DMS53 treated with DMSO at 0.1 percent for 48 hours (cell line): ENCODE results near the gene SSBP3.
"Not testable (repeated sequence)": the region's sequence is repeated elsewhere in the genome, so short reads cannot be mapped to it uniquely, and the experiment has no call there.

Source experiments
- DNase-seq: peaks from one replicate; lab custom pipeline; 2025; ENCODE audit not compliant: unreplicated experiment; lab: John Stamatoyannopoulos, UW

SSBP3 gene

GRCh38 chr1:54406339-54407153 lies at the start of gene SSBP3:
Gene SSBP3 (minus strand): TSS chr1:54406394.
- peak; percentile 98 for DNase-seq

DNA sequence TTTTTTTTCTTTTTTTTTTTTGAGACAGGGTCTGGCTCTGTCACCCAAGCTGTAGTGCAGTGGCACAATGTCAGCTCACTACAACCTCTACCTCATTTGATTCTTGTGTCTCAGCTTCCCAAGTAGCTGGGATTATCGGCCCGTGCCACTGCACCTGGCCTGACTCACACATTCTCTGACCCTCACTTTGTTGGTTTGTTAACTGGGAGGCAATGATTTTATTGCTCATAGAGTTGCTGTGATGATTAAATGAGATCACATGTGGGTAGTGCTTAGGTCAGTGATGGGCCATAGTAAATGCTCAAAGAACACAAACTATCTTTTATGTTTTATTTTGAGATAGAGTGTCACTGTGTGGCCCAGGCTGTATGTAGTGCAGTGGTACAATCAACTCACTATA lies 47.3 kb upstream of the SSBP3 start:
- no peak for DNase-seq

GRCh38 chr1:54453022-54453421 lies 46.8 kb upstream of the SSBP3 start:
- no peak for DNase-seq

DNA sequence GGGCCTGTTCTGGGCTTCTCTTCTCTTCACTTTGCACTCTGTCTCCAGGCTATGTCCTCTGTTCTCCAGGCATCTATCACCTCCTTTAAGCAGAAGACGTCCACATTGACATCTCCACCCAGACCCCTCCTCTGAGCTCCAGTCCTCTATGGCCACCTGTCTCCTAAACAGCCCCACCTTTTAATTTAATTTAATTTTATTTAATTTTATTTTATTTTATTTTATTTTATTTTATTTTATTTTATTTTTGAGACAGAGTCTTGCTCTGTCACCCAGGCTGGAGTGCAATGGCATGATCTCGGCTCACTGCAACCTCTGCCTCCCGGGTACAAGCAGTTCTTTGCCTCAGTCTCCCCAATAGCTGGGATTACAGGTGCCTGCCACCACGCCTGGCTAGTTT lies 43.2 kb upstream of the SSBP3 start:
- DNase-seq, result not testable (repeated sequence)

DNA sequence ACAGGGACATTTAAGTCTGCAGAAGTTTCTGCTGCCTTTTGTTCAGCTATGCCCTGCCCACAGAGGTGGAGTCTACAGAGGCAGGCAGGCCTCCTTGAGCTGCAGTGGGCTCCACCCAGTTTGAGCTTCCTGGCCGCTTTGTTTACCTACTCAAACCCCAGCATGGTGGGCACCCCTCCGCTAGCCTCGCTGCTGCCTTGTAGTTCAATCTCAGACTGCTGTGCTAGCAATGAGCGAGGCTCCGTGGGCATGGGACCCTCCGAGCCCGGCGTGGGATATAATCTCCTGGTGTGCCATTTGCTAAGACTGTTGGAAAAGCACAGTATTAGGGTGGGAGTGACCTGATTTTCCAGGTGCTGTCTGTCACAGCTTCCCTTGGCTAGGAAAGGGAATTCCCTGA lies 42.6 kb upstream of the SSBP3 start:
- DNase-seq, result not testable (repeated sequence)

DNA sequence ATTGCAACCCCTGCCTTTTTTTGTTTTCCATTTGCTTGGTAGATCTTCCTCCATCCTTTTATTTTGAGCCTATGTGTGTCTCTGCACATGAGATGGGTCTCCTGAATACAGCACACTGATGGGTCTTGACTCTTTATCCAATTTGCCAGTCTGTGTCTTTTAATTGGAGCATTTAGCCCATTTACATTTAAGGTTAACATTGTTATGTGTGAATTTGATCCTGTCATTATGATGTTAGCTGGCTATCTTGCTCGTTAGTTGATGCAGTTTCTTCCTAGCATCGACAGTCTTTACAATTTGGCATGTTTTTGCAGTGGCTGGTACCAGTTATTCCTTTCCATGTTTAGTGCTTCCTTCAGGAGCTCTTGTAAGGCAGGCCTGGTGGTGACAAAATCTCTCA lies 40.9 kb upstream of the SSBP3 start:
- not testable (repeated sequence) for DNase-seq

- no peak for DNase-seq
These were observed 36.0 kb upstream of the SSBP3 start for GRCh38 chr1:54442185-54442584.

DNA sequence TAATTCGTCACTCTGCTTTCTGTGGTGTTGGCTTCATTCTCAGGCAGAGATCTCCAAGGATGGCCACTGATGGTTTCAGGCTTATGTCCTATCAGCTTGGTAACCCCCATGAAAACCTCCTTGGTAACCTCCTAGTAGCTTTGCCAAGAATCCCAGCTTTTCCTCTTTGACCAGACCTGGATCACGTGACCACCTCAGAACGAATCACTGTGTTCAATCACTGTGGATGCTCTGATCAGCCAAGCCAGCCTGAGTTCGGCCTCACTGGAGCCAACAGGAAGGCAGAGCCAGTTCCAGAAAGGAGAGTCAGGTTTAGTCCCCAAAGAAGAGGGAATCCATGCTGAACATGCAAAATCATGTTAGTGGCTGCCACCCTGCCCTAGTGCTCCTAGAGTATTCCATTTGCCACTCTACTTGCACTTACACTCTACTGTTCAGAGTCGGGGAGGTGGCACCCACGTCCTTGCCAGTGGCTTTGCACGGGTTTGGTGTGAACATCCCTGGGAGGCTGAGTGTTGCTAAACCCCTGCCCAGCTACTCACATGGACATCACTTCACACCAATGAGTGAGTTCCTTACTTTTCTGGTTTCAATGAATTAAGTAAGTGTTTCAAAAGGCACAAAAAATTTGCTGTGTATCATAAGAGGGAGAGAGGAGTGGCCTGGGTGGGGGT lies 33.5 kb upstream of the SSBP3 start:
- no peak for DNase-seq

GRCh38 chr1:54437783-54438182 lies 31.6 kb upstream of the SSBP3 start:
- DNase-seq, result no peak

DNA sequence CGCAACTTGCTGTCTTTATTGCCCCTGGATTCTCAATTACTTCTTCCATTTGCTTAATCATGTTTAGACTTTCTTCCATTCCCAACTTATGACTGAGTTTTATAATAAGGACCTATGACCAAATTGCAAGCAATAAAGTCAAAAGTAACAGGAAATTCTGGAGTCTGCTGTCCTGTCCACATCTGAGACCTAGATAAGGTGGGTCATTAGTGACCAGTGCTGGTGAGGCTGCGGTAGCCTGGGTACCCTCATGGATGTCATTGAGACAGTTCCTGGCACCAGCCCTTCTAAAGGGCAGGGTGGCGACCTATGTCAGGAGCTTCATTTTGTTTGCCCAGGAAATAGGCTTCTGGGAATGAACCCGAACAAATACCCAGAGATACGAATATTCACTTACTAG lies 30.6 kb upstream of the SSBP3 start:
- DNase-seq, result no peak

GRCh38 chr1:54429838-54430237 lies 23.6 kb upstream of the SSBP3 start:
- DNase-seq, result no peak

DNA sequence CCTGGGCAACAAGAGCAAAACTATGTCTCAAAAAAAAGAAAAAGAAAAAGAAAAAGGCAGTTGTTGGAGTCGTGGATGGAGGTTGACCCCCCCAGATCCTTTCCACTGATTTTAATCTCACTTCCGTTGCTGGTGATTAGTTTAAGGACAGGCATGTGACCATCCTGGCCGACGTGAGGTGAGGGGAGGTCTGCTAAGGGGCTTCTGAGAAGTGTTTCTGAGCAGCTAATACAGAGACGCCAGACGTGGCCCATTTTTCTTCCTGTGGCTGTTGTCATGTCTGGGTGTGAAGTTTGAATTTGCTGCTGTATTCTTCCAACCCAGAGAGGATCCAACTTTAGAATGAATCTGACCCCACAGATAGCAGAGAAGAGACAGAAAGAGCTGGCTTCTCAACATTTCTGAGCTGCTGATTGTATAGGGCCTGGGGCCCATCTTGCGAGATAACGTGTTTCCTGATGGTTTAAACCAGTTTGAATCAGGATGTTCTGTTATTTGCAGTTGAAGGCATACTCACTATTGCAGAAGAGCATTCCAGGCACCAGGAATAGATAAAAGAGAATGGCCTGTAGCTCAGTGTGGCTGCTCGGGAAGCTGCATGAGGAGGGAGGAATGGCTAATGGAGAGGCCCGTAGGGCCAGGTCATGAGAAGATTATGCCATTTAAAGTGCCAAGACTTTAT lies 22.8 kb upstream of the SSBP3 start:
- no peak for DNase-seq

GRCh38 chr1:54425152-54425584 lies 19.0 kb upstream of the SSBP3 start:
- DNase-seq, result no peak

DNA sequence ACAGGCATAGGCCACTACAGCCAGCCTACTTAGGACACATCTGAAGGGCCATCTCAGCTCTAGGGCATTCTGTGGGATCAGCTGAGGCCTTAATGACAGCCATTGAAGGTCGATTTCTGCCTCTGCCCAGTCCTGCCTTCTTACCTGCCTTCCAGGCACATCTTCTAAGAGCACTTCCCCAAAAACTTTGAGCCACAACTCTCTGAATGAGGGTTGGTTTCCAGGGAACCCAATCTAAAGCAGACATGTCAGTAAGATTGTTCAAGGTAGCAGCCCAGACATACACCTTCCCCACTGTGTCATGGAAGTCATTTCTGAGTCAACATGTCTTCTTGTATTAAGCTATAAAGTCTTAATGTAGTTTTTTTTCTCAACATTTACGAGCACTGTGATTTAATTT lies 18.2 kb upstream of the SSBP3 start:
- no peak for DNase-seq

- no peak for DNase-seq
These were observed 14.9 kb upstream of the SSBP3 start for GRCh38 chr1:54421101-54421504.

DNA sequence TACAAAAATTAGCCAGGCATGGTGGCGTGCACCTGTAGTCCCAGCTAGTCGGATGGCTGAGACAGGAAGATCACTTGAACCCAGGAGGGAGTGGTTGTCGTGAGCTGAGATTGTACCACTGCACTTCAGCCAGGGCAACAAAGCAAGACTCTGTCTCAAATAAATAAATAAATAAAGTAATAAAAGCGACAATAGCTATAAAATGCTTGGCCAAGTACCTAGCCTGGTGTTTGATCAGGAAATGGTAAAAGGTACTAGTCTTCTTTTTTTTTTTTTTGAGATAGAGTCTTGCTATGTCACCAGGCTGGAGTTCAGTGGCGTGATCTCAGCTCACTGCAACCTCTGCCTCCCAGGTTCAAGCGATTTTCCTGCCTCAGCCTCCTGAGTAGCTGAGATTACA lies 12.4 kb upstream of the SSBP3 start:
- DNase-seq, result not testable (repeated sequence)

DNA sequence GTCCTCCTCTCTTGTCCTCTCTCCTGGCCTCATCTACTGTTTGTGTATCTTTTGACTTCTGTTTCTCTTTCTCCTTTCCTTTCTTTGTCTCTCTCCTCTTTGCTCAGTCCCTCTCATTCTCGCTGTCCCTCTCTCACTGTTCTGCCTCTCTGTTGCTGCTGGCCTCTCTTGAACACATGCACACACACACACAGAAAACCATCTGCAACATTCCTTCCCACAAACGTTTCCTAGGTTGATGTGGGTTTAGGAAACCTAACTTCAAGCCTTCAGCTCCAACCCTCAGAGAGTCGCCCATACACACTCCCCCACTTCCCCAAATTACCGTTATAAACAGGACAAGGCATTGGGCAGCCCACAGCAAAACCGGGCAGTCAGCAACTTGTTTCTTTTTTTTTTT lies 10.9 kb upstream of the SSBP3 start:
- DNase-seq, result no peak

- no peak for DNase-seq
These were observed 10.2 kb upstream of the SSBP3 start for GRCh38 chr1:54416435-54416834.

DNA sequence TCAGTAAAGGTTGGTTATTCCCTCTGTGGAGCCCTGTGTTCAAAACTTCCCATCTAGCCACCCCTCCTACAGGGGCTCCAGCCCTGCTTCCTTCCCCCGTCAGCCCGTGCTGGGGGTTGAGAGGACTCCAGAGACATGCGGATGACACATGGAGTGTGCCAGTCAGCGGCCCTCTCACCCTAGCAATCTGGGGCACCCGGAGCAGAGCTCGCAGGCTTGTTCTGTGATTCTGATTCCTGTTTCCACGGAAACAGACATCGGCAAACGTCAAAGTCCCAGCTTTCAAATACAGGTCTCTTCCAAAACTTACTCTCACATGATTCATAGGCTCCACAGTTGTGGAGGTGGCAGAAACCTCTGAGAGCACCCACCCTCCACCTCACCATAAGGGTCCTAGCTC lies 9.8 kb upstream of the SSBP3 start:
- no peak for DNase-seq

- DNase-seq, result no peak
These were observed 9.3 kb upstream of the SSBP3 start for GRCh38 chr1:54415533-54415932.

DNA sequence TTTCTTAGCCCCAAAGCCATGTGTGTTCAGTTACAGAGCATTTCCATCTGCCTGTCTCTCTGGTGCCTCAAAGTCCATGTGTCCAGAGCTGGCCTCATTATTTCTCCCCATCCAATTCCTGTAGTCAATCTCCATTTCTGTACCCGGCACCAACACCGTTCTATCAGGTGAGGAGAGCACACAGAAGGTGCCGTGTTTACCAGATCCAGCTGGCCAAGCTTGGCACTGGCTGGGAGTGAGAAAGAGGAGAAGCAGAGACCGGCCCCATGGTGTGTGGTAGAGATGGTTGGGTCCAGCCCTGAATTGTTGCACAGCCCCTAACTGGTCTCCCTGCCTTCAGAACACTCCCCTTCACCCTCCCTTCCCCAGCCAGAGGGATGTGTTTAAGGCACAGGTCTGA lies 7.5 kb upstream of the SSBP3 start:
- DNase-seq, result no peak

- DNase-seq, result peak; percentile 59
These were observed 7.1 kb upstream of the SSBP3 start for GRCh38 chr1:54413295-54413694.
